ENCODE data around the gene PDE1C.

DNA sequence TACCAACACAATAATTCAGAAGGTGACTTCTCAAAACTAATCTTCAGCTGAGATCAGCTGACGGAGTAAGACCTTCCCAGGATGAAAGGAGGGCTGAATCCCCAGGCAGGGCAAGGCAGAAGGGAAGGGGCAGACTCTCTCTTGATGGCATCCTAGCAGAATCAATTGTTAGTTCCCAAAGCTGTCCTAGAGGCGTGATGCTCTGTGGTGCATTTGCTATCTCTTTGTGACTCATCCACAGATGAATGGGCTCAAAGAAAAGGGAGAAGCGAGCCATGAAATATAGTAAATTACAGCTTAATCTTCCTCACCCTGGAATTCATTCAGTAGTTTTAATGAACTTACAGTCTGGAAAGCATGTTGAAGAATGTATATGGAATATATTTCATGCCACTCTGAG is 37.2 kb downstream of the PDE1C start:
- TF ChIP-seq POLR2AphosphoS5 (IDR thresholded peaks at IDR 0.05; ENCODE audit: low read depth, low read length) (no peak), TAF1 (IDR thresholded peaks at IDR 0.05; ENCODE audit: borderline replicate concordance, insufficient read depth, low read length) (no peak), SIN3A (IDR thresholded peaks at IDR 0.05; ENCODE audit: borderline replicate concordance, insufficient read depth, low read length) (no peak)
- TF ChIP-seq, protein P1, sequence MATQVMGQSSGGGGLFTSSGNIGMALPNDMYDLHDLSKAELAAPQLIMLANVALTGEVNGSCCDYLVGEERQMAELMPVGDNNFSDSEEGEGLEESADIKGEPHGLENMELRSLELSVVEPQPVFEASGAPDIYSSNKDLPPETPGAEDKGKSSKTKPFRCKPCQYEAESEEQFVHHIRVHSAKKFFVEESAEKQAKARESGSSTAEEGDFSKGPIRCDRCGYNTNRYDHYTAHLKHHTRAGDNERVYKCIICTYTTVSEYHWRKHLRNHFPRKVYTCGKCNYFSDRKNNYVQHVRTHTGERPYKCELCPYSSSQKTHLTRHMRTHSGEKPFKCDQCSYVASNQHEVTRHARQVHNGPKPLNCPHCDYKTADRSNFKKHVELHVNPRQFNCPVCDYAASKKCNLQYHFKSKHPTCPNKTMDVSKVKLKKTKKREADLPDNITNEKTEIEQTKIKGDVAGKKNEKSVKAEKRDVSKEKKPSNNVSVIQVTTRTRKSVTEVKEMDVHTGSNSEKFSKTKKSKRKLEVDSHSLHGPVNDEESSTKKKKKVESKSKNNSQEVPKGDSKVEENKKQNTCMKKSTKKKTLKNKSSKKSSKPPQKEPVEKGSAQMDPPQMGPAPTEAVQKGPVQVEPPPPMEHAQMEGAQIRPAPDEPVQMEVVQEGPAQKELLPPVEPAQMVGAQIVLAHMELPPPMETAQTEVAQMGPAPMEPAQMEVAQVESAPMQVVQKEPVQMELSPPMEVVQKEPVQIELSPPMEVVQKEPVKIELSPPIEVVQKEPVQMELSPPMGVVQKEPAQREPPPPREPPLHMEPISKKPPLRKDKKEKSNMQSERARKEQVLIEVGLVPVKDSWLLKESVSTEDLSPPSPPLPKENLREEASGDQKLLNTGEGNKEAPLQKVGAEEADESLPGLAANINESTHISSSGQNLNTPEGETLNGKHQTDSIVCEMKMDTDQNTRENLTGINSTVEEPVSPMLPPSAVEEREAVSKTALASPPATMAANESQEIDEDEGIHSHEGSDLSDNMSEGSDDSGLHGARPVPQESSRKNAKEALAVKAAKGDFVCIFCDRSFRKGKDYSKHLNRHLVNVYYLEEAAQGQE (IDR thresholded peaks at IDR 0.05; ENCODE audit: insufficient read depth in 1 of 2, low read depth in 2 of 2, low read length in 2 of 2), result no peak
